H1 (cell line): ENCODE data around the gene SCAND1. TPM values are rescaled to one million over a fixed set of nuclear protein-coding genes. Genes with fewer than 3 reads are reported as not detected.

Experiments used
- CTCF ChIA-PET: fragments of 300-600 bp; sonication (Branson Sonifier 250); formaldehyde crosslinking; loops from one replicate; lab custom pipeline; 2021; ENCODE audit not compliant: partially characterized antibody; lab: Charles Lee
- POLR2A ChIA-PET: fragments of 300-600 bp; sonication (Branson Sonifier 250); formaldehyde crosslinking; loops from one replicate; lab custom pipeline; 2021; ENCODE audit warnings: inconsistent platforms; ENCODE audit not compliant: partially characterized antibody; lab: Charles Lee
- DNase-seq, 2 experiments: peaks; one replicate each; pipeline versions ENCODE4 v3.0.0 to v3.0.0-alpha.2; 2010 to 2022; ENCODE audit warnings: low spot score in 2 of 2, low read depth in 1 of 2, mixed read lengths in 1 of 2
- FAIRE-seq: peaks from 2 replicates; lab custom pipeline; 2011; peaks lifted over from hg19 to GRCh38; lab: Jason Lieb, UNC
- H2AFZ ChIP-seq: 2 replicates; pipeline ENCODE4 v1.8.1; 2012; ENCODE audit warnings: low read length, inconsistent platforms
- H2AK5ac ChIP-seq: 2 replicates; pipeline ENCODE4 v1.6.1; 2013; ENCODE audit warnings: low read depth, low read length
- H2BK120ac ChIP-seq: replicated peaks from 2 replicates; pipeline ENCODE3; 2013; ENCODE audit warnings: low read depth, low read length, inconsistent platforms
- H2BK12ac ChIP-seq: 2 replicates; pipeline ENCODE4 v1.6.1; 2013; ENCODE audit warnings: low read depth, low read length
- H2BK15ac ChIP-seq: 2 replicates; pipeline ENCODE4 v1.6.1; 2013; ENCODE audit warnings: low read length
- H2BK20ac ChIP-seq: 2 replicates; pipeline ENCODE4 v1.6.1; 2013; ENCODE audit warnings: low read length
- H2BK5ac ChIP-seq: 2 replicates; pipeline ENCODE4 v1.6.1; 2013; ENCODE audit warnings: low read depth, low read length
- H3K14ac ChIP-seq: 2 replicates; pipeline ENCODE4 v1.6.1; 2013; ENCODE audit warnings: inconsistent platforms; ENCODE audit not compliant: insufficient read length
- H3K18ac ChIP-seq: 2 replicates; pipeline ENCODE4 v1.6.1; 2013; ENCODE audit warnings: low read length; ENCODE audit errors: extremely low read depth
- H3K23ac ChIP-seq: 2 replicates; pipeline ENCODE4 v1.6.1; 2013; ENCODE audit warnings: inconsistent platforms; ENCODE audit not compliant: insufficient read length
- H3K23me2 ChIP-seq: 2 replicates; pipeline ENCODE4 v1.6.1; 2013; ENCODE audit warnings: low read depth, low read length
- H3K27ac ChIP-seq: 2 replicates; pipeline ENCODE4 v1.6.1; 2011; ENCODE audit warnings: low read depth, low read length, inconsistent platforms
- H3K27me3 ChIP-seq, 4 experiments: replicated peaks in 1 of 4; 1 replicate in 1 of 4; 2 replicates in 3 of 4; pipeline versions ENCODE4 v1.6.1 to v1.8.1; 2011 to 2013; ENCODE audit warnings: low read length in 3 of 4, mild to moderate bottlenecking in 3 of 4, inconsistent platforms in 2 of 4, mixed read lengths in 2 of 4, moderate library complexity in 1 of 4; ENCODE audit not compliant: control insufficient read depth in 3 of 4, insufficient read depth in 3 of 4; ENCODE audit errors: extremely low read depth in 1 of 4
- H3K36me3 ChIP-seq, 4 experiments: 2 replicates each; pipeline versions ENCODE4 v1.6.1 to v1.8.1; 2011 to 2013; ENCODE audit warnings: mild to moderate bottlenecking in 4 of 4, low read length in 3 of 4, moderate library complexity in 2 of 4, control low read depth in 1 of 4, inconsistent platforms in 1 of 4; ENCODE audit not compliant: insufficient read depth in 4 of 4, control insufficient read depth in 2 of 4
- H3K4ac ChIP-seq: replicated peaks from 2 replicates; pipeline ENCODE3; 2013; ENCODE audit warnings: low read length, low read depth, mixed read lengths, inconsistent platforms; ENCODE audit not compliant: insufficient read length
- H3K4me1 ChIP-seq, 4 experiments: replicated peaks in 1 of 4; 1 replicate in 1 of 4; 2 replicates in 3 of 4; pipeline versions ENCODE4 v1.6.1 to v1.8.1; 2011 to 2013; ENCODE audit warnings: low read length in 3 of 4, inconsistent platforms in 2 of 4, mixed read lengths in 1 of 4; ENCODE audit not compliant: insufficient read depth in 4 of 4, control insufficient read depth in 3 of 4
- H3K4me2 ChIP-seq, 2 experiments: 2 replicates each; pipeline versions ENCODE4 v1.6.1 to v1.8.1; 2011 to 2013; ENCODE audit warnings: low read depth in 2 of 2, low read length in 2 of 2, control low read depth in 1 of 2, inconsistent platforms in 1 of 2, mild to moderate bottlenecking in 1 of 2; ENCODE audit not compliant: insufficient read depth in 1 of 2
- H3K4me3 ChIP-seq, 4 experiments: fragments of 200-600, 300-600 bp in 1 of 4; sonication (generic), shearing (Covaris generic), sonication (Bioruptor Twin) in 1 of 4; 2 replicates each; pipeline versions ENCODE4 v1.5.1 to v1.8.1; 2011 to 2016; ENCODE audit warnings: low read length in 4 of 4, low read depth in 3 of 4, control low read depth in 2 of 4, inconsistent platforms in 2 of 4, mild to moderate bottlenecking in 2 of 4, mixed read lengths in 1 of 4, moderate library complexity in 1 of 4; ENCODE audit not compliant: insufficient read depth in 2 of 4; ENCODE audit errors: extremely low read depth in 1 of 4
- H3K56ac ChIP-seq: replicated peaks from 2 replicates; pipeline ENCODE3; 2013; ENCODE audit warnings: low read depth, mild to moderate bottlenecking, mixed read lengths, low read length, inconsistent platforms; ENCODE audit not compliant: insufficient read length
- H3K79me1 ChIP-seq: 2 replicates; pipeline ENCODE4 v1.6.1; 2013; ENCODE audit warnings: low read depth, low read length, control low read depth
- H3K79me2 ChIP-seq, 2 experiments: 2 replicates each; pipeline versions ENCODE4 v1.6.1 to v1.8.1; 2012 to 2013; ENCODE audit warnings: low read length in 2 of 2, mild to moderate bottlenecking in 2 of 2, inconsistent platforms in 1 of 2; ENCODE audit not compliant: insufficient read depth in 2 of 2, control insufficient read depth in 1 of 2
- H3K9ac ChIP-seq, 4 experiments: replicated peaks in 1 of 4; 1 replicate in 1 of 4; 2 replicates in 3 of 4; pipeline versions ENCODE4 v1.6.1 to v1.8.1; 2011 to 2013; ENCODE audit warnings: low read depth in 3 of 4, low read length in 3 of 4, control low read depth in 2 of 4, mild to moderate bottlenecking in 2 of 4, moderate library complexity in 2 of 4, inconsistent platforms in 1 of 4; ENCODE audit errors: extremely low read depth in 1 of 4
- H3K9me3 ChIP-seq, 2 experiments: 2 replicates each; pipeline versions ENCODE4 v1.6.1 to v1.8.1; 2012 to 2013; ENCODE audit warnings: mild to moderate bottlenecking in 2 of 2, moderate library complexity in 2 of 2, control low read depth in 1 of 2, inconsistent platforms in 1 of 2, low read depth in 1 of 2, low read length in 1 of 2, mixed read lengths in 1 of 2; ENCODE audit not compliant: insufficient read depth in 2 of 2
- H4K20me1 ChIP-seq, 2 experiments: replicated peaks in 1 of 2; 2 replicates each; pipeline versions ENCODE3 to v1.8.1; 2011 to 2013; ENCODE audit warnings: inconsistent platforms in 2 of 2, low read length in 2 of 2, mild to moderate bottlenecking in 1 of 2; ENCODE audit not compliant: insufficient read depth in 2 of 2, control insufficient read depth in 1 of 2
- H4K5ac ChIP-seq: 2 replicates; pipeline ENCODE4 v1.6.1; 2013; ENCODE audit warnings: low read length, low read depth, mixed read lengths, inconsistent platforms; ENCODE audit not compliant: insufficient read length
- H4K8ac ChIP-seq: 2 replicates; pipeline ENCODE4 v1.8.0; 2013; ENCODE audit warnings: mild to moderate bottlenecking, moderate library complexity, low read length, inconsistent platforms; ENCODE audit not compliant: insufficient read depth; ENCODE audit errors: extremely low read depth
- H4K91ac ChIP-seq: replicated peaks from 2 replicates; pipeline ENCODE3; 2013; ENCODE audit warnings: low read length, mixed read lengths, inconsistent platforms; ENCODE audit not compliant: insufficient read length
- BACH1 ChIP-seq: IDR thresholded peaks from 2 replicates; pipeline ENCODE4 v1.6.1; 2012; ENCODE audit warnings: low read length, improper control_type of control experiment
- BRCA1 ChIP-seq: IDR thresholded peaks from 2 replicates; pipeline ENCODE4 v1.6.1; 2012; ENCODE audit warnings: low read depth, low read length, improper control_type of control experiment
- CBX8 ChIP-seq: fragments of 300-800, 300-1000 bp; sonication (generic); IDR thresholded peaks from 2 replicates; pipeline ENCODE4 v1.7.1; 2016; ENCODE audit warnings: low read depth, low read length, borderline replicate concordance
- CEBPB ChIP-seq: IDR thresholded peaks from 2 replicates; pipeline ENCODE4 v1.6.1; 2012; ENCODE audit warnings: low read depth, low read length
- CTBP2 ChIP-seq: IDR thresholded peaks from 2 replicates; pipeline ENCODE4 v1.7.0; 2011; ENCODE audit warnings: borderline replicate concordance, mild to moderate bottlenecking, moderate library complexity, mixed read lengths, low read length; ENCODE audit not compliant: insufficient read depth, insufficient read length
- GABPA ChIP-seq: IDR thresholded peaks from 2 replicates; pipeline ENCODE4 v1.6.1; 2011; ENCODE audit warnings: mild to moderate bottlenecking, low read length, moderate library complexity, borderline replicate concordance; ENCODE audit not compliant: insufficient read depth
- POLR2A ChIP-seq, 2 experiments: IDR thresholded peaks; 1 replicate in 1 of 2; 2 replicates in 1 of 2; pipeline ENCODE4 v1.6.1; 2011; ENCODE audit warnings: low read depth in 2 of 2, low read length in 2 of 2, mild to moderate bottlenecking in 2 of 2; ENCODE audit errors: control extremely low read depth in 1 of 2
- SP2 ChIP-seq: IDR thresholded peaks from 2 replicates; pipeline ENCODE4 v1.6.1; 2012; ENCODE audit warnings: mild to moderate bottlenecking, low read length, inconsistent platforms
- SRF ChIP-seq: IDR thresholded peaks from 2 replicates; pipeline ENCODE4 v1.6.1; 2011; ENCODE audit warnings: mild to moderate bottlenecking, low read depth, low read length, moderate library complexity
- TAF1 ChIP-seq: IDR thresholded peaks from 2 replicates; pipeline ENCODE4 v1.6.1; 2011; ENCODE audit warnings: mild to moderate bottlenecking, low read depth, low read length
- TAF7 ChIP-seq: optimal IDR thresholded peaks from 2 replicates; pipeline ENCODE3; 2011; ENCODE audit warnings: low read depth, mild to moderate bottlenecking, inconsistent platforms, low read length, moderate library complexity, borderline replicate concordance
- WGBS, 2 experiments: shearing (Covaris generic) in 1 of 2; methylation state at CpG; one replicate each; pipeline versions ENCODE4 v1.1.6 to v1.1.7; 2013 to 2015; ENCODE audit warnings: low lambda C conversion rate in 2 of 2, mixed read lengths in 2 of 2, inconsistent platforms in 1 of 2, low coverage in 1 of 2, missing lambda C conversion rate in 1 of 2; ENCODE audit not compliant: insufficient replicate concordance in 2 of 2, insufficient coverage in 1 of 2, insufficient read length in 1 of 2; ENCODE audit errors: extremely low coverage in 1 of 2, missing lambda C conversion rate in 1 of 2; 5-methylcytosine and 5-hydroxymethylcytosine counted together
- polyA plus RNA-seq, 7 experiments: library from polyadenylated mRNA; depleted of rRNA in 3 of 7; stranded (reverse) in 5 of 7; unstranded in 2 of 7; fragments of >200 nt in 5 of 7; fragments of 200-250 nt in 2 of 7; gene quantifications; 1 replicate in 5 of 7; 2 replicates in 1 of 7; 4 replicates in 1 of 7; pipeline versions ENCODE4 v1.2.1 to v1.2.3, GENCODE V29; 2011 to 2013; ENCODE audit warnings: missing spikeins in 2 of 7, mixed read lengths in 2 of 7
- total RNA-seq: library from RNA; stranded (reverse); fragmentation: NEBNext Ultra II Directional; extraction: Animal tissue kit (Norgen Biotek cat#: 25700); gene quantifications from 2 replicates; pipeline ENCODE4 v1.2.1, GENCODE V29; 2021

SCAND1 gene
- total and polyA plus RNA-seq, 2 of the 8 experiments (the other 6 are each of a cell fraction or from before 2014, with no cell fraction given) = 73.1 to 83.7 TPM

DNA sequence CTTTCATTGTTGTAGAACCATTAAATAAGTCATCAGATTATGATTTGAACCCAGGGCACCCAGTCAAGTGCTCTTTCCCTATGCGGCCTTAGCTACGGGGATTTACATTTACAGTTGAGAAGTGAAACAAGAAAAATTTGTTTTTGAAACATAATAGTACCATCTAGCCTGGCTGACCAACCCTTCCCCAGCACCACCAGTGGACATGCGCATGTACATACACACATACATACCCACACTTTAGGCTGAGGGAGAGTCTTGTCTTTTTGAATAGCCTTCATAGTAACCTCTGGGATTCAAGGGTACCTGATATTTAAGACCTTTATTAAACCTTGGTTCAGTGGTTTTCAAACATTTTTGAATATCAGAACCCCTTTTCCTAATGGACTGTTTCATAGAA lies 33.8 kb downstream of the SCAND1 start:
- no peak for FAIRE-seq
- H2AK5ac ChIP-seq = no peak overlapping the region
- H2AFZ ChIP-seq = no peak overlapping the region
- no peak overlapping the region for H2BK12ac ChIP-seq
- no peaks in the 10 kb centered on the region for H3K27me3 ChIP-seq
- peaks cover 0 to 1% of the 10 kb centered on the region in 2 experiments for H4K20me1 ChIP-seq
- H2BK5ac ChIP-seq = no peak overlapping the region
- peaks cover 2 to 48% (median 26%) of the 10 kb centered on the region in 4 experiments; a peak in 7 of 8 replicates for H3K36me3 ChIP-seq
- TF ChIP-seq TAF7 = no peak
- TF ChIP-seq BACH1 = no peak
- no peak for TF ChIP-seq SP2
- TF ChIP-seq TAF1 = no peak
- TF ChIP-seq POLR2A (IDR thresholded peaks at IDR 0.05; ENCODE audit: control extremely low read depth in 1 of 2, low read depth in 2 of 2, low read length in 2 of 2) = no peak
- no peak for TF ChIP-seq GABPA
- no peak for TF ChIP-seq SRF
- no peak for TF ChIP-seq BRCA1
- no peak for TF ChIP-seq CTBP2
- no peak for TF ChIP-seq CEBPB
- TF ChIP-seq CBX8 = no peak
- TF ChIP-seq, all 59 proteins: peak for 0
- no peaks in the 10 kb centered on the region for H3K4me1 ChIP-seq
- no peaks in the 10 kb centered on the region for H3K23me2 ChIP-seq
- no peak overlapping the region for H2BK20ac ChIP-seq
- no peak for DNase-seq
- no peak overlapping the region for H3K14ac ChIP-seq
- ChIA-PET POLR2A (interaction anchor here (0.9 to 1.0 kb wide), 2 partner anchors 35 to 184 kb away, joined by 3 read pairs; no protein-coding TSS in a partner anchor), CTCF (no interaction called here)
- no peak overlapping the region for H3K18ac ChIP-seq
- H3K79me1 ChIP-seq = no peaks in the 10 kb centered on the region
- no peak overlapping the region for H4K8ac ChIP-seq
- H3K56ac ChIP-seq = no peak overlapping the region
- no peak overlapping the region for H2BK120ac ChIP-seq
- no peak overlapping the region for H4K91ac ChIP-seq
- no peak overlapping the region for H3K23ac ChIP-seq
- H3K27ac ChIP-seq = no peak overlapping the region
- H3K4ac ChIP-seq = no peak overlapping the region
- H3K79me2 ChIP-seq = no peaks in the 10 kb centered on the region
- no peak overlapping the region for H3K9ac ChIP-seq
- WGBS, 2 experiments = 93% methylated on average over 3 of the region's 3 CpGs; no CpG with 5 or more reads in 1 of the 2 experiments
- H3K4me2 ChIP-seq = no peak overlapping the region
- no peak overlapping the region for H3K4me3 ChIP-seq
- H4K5ac ChIP-seq = no peak overlapping the region
- H3K9me3 ChIP-seq = no peaks in the 10 kb centered on the region
- no peak overlapping the region for H2BK15ac ChIP-seq
